Measurements from ENCODE around the gene LAMP2.

- TF ChIP-seq, protein P1, sequence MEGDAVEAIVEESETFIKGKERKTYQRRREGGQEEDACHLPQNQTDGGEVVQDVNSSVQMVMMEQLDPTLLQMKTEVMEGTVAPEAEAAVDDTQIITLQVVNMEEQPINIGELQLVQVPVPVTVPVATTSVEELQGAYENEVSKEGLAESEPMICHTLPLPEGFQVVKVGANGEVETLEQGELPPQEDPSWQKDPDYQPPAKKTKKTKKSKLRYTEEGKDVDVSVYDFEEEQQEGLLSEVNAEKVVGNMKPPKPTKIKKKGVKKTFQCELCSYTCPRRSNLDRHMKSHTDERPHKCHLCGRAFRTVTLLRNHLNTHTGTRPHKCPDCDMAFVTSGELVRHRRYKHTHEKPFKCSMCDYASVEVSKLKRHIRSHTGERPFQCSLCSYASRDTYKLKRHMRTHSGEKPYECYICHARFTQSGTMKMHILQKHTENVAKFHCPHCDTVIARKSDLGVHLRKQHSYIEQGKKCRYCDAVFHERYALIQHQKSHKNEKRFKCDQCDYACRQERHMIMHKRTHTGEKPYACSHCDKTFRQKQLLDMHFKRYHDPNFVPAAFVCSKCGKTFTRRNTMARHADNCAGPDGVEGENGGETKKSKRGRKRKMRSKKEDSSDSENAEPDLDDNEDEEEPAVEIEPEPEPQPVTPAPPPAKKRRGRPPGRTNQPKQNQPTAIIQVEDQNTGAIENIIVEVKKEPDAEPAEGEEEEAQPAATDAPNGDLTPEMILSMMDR (conservative IDR thresholded peaks at IDR 0.05; ENCODE audit: low read depth in 2 of 2): no peak
- no peak for TF ChIP-seq EZH2phosphoT487 (IDR thresholded peaks at IDR 0.05; ENCODE audit: unreplicated experiment)
- TF ChIP-seq, protein P2, sequence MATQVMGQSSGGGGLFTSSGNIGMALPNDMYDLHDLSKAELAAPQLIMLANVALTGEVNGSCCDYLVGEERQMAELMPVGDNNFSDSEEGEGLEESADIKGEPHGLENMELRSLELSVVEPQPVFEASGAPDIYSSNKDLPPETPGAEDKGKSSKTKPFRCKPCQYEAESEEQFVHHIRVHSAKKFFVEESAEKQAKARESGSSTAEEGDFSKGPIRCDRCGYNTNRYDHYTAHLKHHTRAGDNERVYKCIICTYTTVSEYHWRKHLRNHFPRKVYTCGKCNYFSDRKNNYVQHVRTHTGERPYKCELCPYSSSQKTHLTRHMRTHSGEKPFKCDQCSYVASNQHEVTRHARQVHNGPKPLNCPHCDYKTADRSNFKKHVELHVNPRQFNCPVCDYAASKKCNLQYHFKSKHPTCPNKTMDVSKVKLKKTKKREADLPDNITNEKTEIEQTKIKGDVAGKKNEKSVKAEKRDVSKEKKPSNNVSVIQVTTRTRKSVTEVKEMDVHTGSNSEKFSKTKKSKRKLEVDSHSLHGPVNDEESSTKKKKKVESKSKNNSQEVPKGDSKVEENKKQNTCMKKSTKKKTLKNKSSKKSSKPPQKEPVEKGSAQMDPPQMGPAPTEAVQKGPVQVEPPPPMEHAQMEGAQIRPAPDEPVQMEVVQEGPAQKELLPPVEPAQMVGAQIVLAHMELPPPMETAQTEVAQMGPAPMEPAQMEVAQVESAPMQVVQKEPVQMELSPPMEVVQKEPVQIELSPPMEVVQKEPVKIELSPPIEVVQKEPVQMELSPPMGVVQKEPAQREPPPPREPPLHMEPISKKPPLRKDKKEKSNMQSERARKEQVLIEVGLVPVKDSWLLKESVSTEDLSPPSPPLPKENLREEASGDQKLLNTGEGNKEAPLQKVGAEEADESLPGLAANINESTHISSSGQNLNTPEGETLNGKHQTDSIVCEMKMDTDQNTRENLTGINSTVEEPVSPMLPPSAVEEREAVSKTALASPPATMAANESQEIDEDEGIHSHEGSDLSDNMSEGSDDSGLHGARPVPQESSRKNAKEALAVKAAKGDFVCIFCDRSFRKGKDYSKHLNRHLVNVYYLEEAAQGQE (IDR thresholded peaks at IDR 0.05; ENCODE audit: unreplicated experiment): no peak
Measured at GRCh38 chrX:120476714-120477113, 7.6 kb upstream of the LAMP2 start.
